ENCODE measurements around the gene SRRM3.

- TF ChIP-seq CTCF (IDR thresholded peaks at IDR 0.05 in 8 of 11, conservative IDR thresholded peaks at IDR 0.05 in 3 of 11) = no peak
- no peak for TF ChIP-seq POLR2A (IDR thresholded peaks at IDR 0.05)
Observed at GRCh38 chr7:76281706-76282343, 80.1 kb downstream of the SRRM3 start.
